Activated CD4-positive, alpha-beta T cell treated with anti-CD3 and anti-CD28 coated beads for 36 hours (primary cell): ENCODE data around the gene NUP188. TPM values are rescaled to one million over a fixed set of nuclear protein-coding genes. Genes with fewer than 3 reads are reported as not detected.
"Not testable (repeated sequence)": the region's sequence is repeated elsewhere in the genome, so short reads cannot be mapped to it uniquely, and the experiment has no call there.

Source experiments
- ATAC-seq: fragments of 200-7000 bp; cut with Tn5 transposase; one replicate; pipeline ENCODE4 v1.10.0; 2021; ENCODE audit warnings: mild to moderate bottlenecking, moderate library complexity
- CTCF ChIA-PET: fragments of 350-600 bp; sonication (Branson Sonifier 250); formaldehyde crosslinking; loops from one replicate; lab custom pipeline; 2021; ENCODE audit warnings: antibody characterized with exemption; lab: Charles Lee
- POLR2A ChIA-PET: fragments of 350-600 bp; sonication (Branson Sonifier 250); formaldehyde crosslinking; loops from one replicate; lab custom pipeline; 2021; ENCODE audit warnings: antibody characterized with exemption, inconsistent platforms; lab: Charles Lee
- DNase-seq: peaks from one replicate; pipeline ENCODE4 v3.0.0-alpha.2; 2020
- H3K27ac Mint-ChIP-seq: one replicate; pipeline ENCODE4 v1.8.0; 2021; ENCODE audit warnings: mixed read lengths
- H3K27me3 Mint-ChIP-seq: one replicate; pipeline ENCODE4 v1.8.0; 2021; ENCODE audit warnings: mixed read lengths
- H3K36me3 Mint-ChIP-seq: one replicate; pipeline ENCODE4 v1.8.0; 2021; ENCODE audit warnings: low read depth, mixed read lengths
- H3K4me1 Mint-ChIP-seq: one replicate; pipeline ENCODE4 v1.8.0; 2021; ENCODE audit warnings: mixed read lengths
- H3K4me3 Mint-ChIP-seq: one replicate; pipeline ENCODE4 v1.8.0; 2021; ENCODE audit warnings: mild to moderate bottlenecking, moderate library complexity, mixed read lengths
- H3K9me3 Mint-ChIP-seq: one replicate; pipeline ENCODE4 v1.8.0; 2021; ENCODE audit warnings: low read depth, mixed read lengths
- intact Hi-C, 2 experiments: fragments of 100-400 bp; cut with DNase I in 1 of 2; cut with micrococcal nuclease in 1 of 2; formaldehyde crosslinking; loops; one replicate each; pipeline versions ENCODE4 v1.14.2 to v1.15.1; 2022 to 2024; cut with DNase I, micrococcal nuclease
- total RNA-seq, 2 experiments: library from RNA; stranded (reverse); gene quantifications; one replicate each; pipeline ENCODE4 v1.2.3, GENCODE V29; 2021

The NUP188 gene
- total RNA-seq, 2 experiments from 2014 or later, result 102 to 124 TPM

DNA sequence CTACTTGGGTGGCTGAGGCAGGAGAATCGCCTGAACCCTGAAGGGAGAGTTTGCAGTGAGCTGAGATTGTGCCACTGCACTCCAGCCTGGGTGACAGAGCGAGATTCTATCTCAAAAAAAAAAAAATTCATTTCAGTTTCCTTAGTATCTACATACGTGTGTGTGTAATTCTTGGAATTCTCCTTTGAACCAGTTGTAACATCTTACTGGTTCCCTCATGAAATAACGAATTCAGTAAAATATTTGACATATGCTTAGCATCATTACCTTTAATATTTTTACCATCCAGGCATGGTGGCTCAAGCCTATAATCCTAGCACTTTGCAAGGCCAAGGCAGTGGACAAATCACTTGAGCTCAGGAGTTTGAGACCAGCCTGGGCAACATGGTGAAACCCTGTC lies 17.9 kb upstream of the NUP188 start:
- Mint-ChIP-seq H3K9me3 (no peaks in the 10 kb centered on the region), H3K36me3 (no peaks in the 10 kb centered on the region), H3K4me1 (peaks cover 9% of the 10 kb centered on the region), H3K4me3 (no peak overlapping the region), H3K27me3 (no peaks in the 10 kb centered on the region), H3K27ac (no peak overlapping the region)
- intact Hi-C loops, result loop anchor here (2.0 to 5.0 kb wide), 3 partner anchors 47 to 282 kb away; partner anchors contain the start of genes KYAT1 (in 1 of the 2), LRRC8A (in 1 of the 2) and PKN3 (in 1 of the 2)
- POLR2A ChIA-PET, result no interaction called here
- CTCF ChIA-PET, result interaction anchor here (0.6 to 7.5 kb wide), 7 partner anchors 8 to 1008 kb away, joined by 3 to 86 read pairs (median 4); no protein-coding TSS in a partner anchor
- ATAC-seq (no peak), DNase-seq (no peak)

GRCh38 chr9:128933731-128934130 lies 13.8 kb upstream of the NUP188 start:
- Mint-ChIP-seq H3K9me3 (no peaks in the 10 kb centered on the region), H3K4me1 (no peaks in the 10 kb centered on the region), H3K27me3 (no peaks in the 10 kb centered on the region), H3K27ac (no peak overlapping the region), H3K36me3 (no peaks in the 10 kb centered on the region), H3K4me3 (no peak overlapping the region)
- intact Hi-C loops, result no loop called here
- ATAC-seq, result no peak
- CTCF ChIA-PET, result interaction anchor here (1.0 kb wide), 1 partner anchor 22 kb away, joined by 3 read pairs; no protein-coding TSS in a partner anchor
- no peak for DNase-seq
- POLR2A ChIA-PET, result no interaction called here

- Mint-ChIP-seq H3K4me3 (no peak overlapping the region), H3K4me1 (no peaks in the 10 kb centered on the region), H3K9me3 (no peaks in the 10 kb centered on the region), H3K36me3 (no peaks in the 10 kb centered on the region), H3K27me3 (no peaks in the 10 kb centered on the region), H3K27ac (no peak overlapping the region)
- DNase-seq, result no peak
- intact Hi-C loops, result no loop called here
- ATAC-seq, result no peak
- ChIA-PET CTCF (interaction anchor here (0.7 to 1.2 kb wide), 3 partner anchors 9 to 473 kb away, joined by 3 to 5 read pairs (median 5); no protein-coding TSS in a partner anchor), POLR2A (interaction anchor here (0.7 to 1.2 kb wide), 2 partner anchors 12 to 146 kb away, joined by 3 to 6 read pairs; no protein-coding TSS in a partner anchor)
These were observed 11.2 kb upstream of the NUP188 start for GRCh38 chr9:128936171-128936865.

DNA sequence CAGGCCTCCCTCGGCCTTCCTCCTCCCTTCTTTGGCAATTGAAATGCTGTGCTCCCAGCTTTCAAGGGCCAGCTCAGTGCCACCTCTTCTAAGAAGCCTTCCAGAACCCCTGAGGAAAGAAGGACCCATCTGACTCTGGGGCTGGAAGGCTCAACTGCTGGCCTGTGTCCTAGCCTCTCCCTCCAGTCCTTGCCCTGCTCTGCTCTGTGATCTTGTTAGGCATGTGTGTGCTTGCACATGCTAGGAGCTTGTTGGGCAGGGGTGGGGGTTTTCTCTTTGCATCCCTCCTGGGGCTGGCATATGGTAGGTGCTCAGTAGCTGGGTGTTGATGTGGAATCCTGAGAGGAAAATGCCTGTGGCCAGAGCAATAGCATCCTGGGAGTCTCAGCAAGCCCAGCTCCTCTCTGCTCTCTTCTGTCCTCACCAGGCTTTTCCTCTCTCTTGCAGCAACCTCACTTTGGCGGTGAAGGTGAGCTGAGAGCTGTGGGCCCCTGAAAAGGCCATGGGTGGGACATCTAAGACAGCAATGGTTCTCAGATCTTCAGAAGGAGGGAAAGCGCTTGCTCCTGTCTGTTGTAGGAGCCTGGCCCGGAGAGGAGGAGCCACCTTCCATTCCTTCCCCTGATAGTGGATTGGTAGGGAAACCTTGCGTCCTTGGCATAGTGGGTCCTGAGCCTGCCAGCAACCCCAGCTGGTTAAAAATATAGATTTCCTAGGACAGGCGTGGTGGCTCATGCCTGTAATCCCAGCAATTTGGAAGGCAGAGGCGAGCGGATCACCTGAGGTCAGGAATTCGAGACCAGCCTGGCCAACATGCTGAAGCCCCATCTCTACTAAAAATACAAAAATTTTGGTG lies 10.0 kb upstream of the NUP188 start:
- POLR2A ChIA-PET, result interaction anchor here (0.7 kb wide), 1 partner anchor 145 kb away, joined by 6 read pairs; no protein-coding TSS in a partner anchor

GRCh38 chr9:128940271-128940921 lies 7.1 kb upstream of the NUP188 start:
- no peaks in the 10 kb centered on the region for H3K9me3 Mint-ChIP-seq
- DNase-seq (no peak), ATAC-seq (no peak)
- H3K4me1 Mint-ChIP-seq, result no peaks in the 10 kb centered on the region
- peaks cover under 1% of the 10 kb centered on the region for H3K36me3 Mint-ChIP-seq
- intact Hi-C loops, result no loop called here
- no peaks in the 10 kb centered on the region for H3K27me3 Mint-ChIP-seq
- ChIA-PET CTCF (no interaction called here), POLR2A (no interaction called here)
- H3K27ac Mint-ChIP-seq, result no peak overlapping the region
- H3K4me3 Mint-ChIP-seq, result no peak overlapping the region

More for the DNA sequence above, 10.0 kb upstream of the NUP188 start:
- no peak for ATAC-seq
- Mint-ChIP-seq H3K4me1 (no peaks in the 10 kb centered on the region), H3K9me3 (no peaks in the 10 kb centered on the region), H3K27me3 (no peaks in the 10 kb centered on the region), H3K27ac (no peak overlapping the region), H3K36me3 (no peaks in the 10 kb centered on the region), H3K4me3 (no peak overlapping the region)
- CTCF ChIA-PET, result interaction anchor here (0.6 to 2.7 kb wide), 3 partner anchors 9 to 215 kb away, joined by 3 to 11 read pairs (median 4); no protein-coding TSS in a partner anchor
- intact Hi-C loops, result no loop called here
- no peak for DNase-seq

- Mint-ChIP-seq H3K9me3 (no peaks in the 10 kb centered on the region), H3K4me3 (no peak overlapping the region), H3K27ac (no peak overlapping the region), H3K36me3 (peaks cover 7% of the 10 kb centered on the region), H3K27me3 (no peaks in the 10 kb centered on the region), H3K4me1 (peaks cover 8% of the 10 kb centered on the region)
- POLR2A ChIA-PET, result no interaction called here
- CTCF ChIA-PET, result interaction anchor here (0.6 kb wide), 1 partner anchor 13 kb away, joined by 4 read pairs; no protein-coding TSS in a partner anchor
- DNase-seq, result no peak
- no peak for ATAC-seq
- intact Hi-C loops, result no loop called here
These were observed 6.3 kb upstream of the NUP188 start for GRCh38 chr9:128940946-128941755.

GRCh38 chr9:128943832-128944620 lies 3.5 kb upstream of the NUP188 start:
- ATAC-seq (no peak), DNase-seq (no peak)
- POLR2A ChIA-PET, result no interaction called here
- no peaks in the 10 kb centered on the region for H3K9me3 Mint-ChIP-seq
- H3K4me1 Mint-ChIP-seq, result peaks cover 20% of the 10 kb centered on the region
- CTCF ChIA-PET, result interaction anchor here (0.8 kb wide), 1 partner anchor 524 kb away, joined by 3 read pairs; no protein-coding TSS in a partner anchor
- no peaks in the 10 kb centered on the region for H3K27me3 Mint-ChIP-seq
- H3K4me3 Mint-ChIP-seq, result no peak overlapping the region
- no peak overlapping the region for H3K27ac Mint-ChIP-seq
- intact Hi-C loops, result no loop called here
- H3K36me3 Mint-ChIP-seq, result peaks cover 15% of the 10 kb centered on the region

DNA sequence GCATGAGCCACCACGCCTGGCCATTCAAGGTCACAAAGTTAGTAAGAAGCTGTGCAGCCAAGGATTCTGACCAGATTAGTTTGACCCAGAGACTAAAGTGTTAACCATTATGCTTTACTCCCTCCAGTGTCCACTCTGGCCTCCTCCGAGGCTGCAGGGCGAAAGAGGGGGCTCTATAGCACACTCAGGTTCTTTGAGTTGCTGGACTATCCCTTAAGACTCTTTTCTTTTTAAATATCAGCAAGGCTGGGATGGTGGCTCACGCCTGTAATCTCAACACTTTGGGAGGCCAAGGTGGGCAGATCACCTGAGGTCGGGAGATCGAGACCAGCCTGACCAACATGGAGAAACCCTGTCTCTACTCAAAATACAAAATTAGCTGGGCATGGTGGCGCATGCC lies 2.5 kb upstream of the NUP188 start:
- not testable (repeated sequence) for ATAC-seq, H3K4me3 Mint-ChIP-seq, H3K9me3 Mint-ChIP-seq, H3K27me3 Mint-ChIP-seq, DNase-seq, H3K27ac Mint-ChIP-seq
- Mint-ChIP-seq H3K36me3 (peaks cover 19% of the 10 kb centered on the region), H3K4me1 (peaks cover 20% of the 10 kb centered on the region)
- ChIA-PET POLR2A (interaction anchor here (0.8 to 1.1 kb wide), 2 partner anchors 145 to 170 kb away, joined by 3 to 6 read pairs; no protein-coding TSS in a partner anchor), CTCF (interaction anchor here (1.0 to 1.1 kb wide), 2 partner anchors 16 to 67 kb away, joined by 3 to 5 read pairs; no protein-coding TSS in a partner anchor)
- intact Hi-C loops, result loop anchor here (5.0 kb wide), 2 partner anchors 258 to 573 kb away; partner anchors contain the start of genes SET (in 1 of the 2) and URM1 (in 1 of the 2)

- Mint-ChIP-seq H3K4me1 (peaks cover 23% of the 10 kb centered on the region), H3K9me3 (no peaks in the 10 kb centered on the region), H3K27ac (peak overlapping the region; percentile 95), H3K36me3 (peaks cover 24% of the 10 kb centered on the region), H3K27me3 (no peaks in the 10 kb centered on the region), H3K4me3 (peak overlapping the region; percentile 89)
- CTCF ChIA-PET, result interaction anchor here (0.7 to 1.0 kb wide), 2 partner anchors 17 to 19 kb away, joined by 3 to 5 read pairs; no protein-coding TSS in a partner anchor
- POLR2A ChIA-PET, result interaction anchor here (0.7 to 1.1 kb wide), 3 partner anchors 146 to 647 kb away, joined by 3 to 6 read pairs (median 4); no protein-coding TSS in a partner anchor
- ATAC-seq, result no peak
- intact Hi-C loops, result loop anchor here (2.0 to 5.0 kb wide), 3 partner anchors 43 to 574 kb away; partner anchors contain the start of genes SET (in 1 of the 2) and URM1 (in 1 of the 2)
- no peak for DNase-seq
These were observed 1.5 kb upstream of the NUP188 start for GRCh38 chr9:128945798-128946501.
